Epidermal melanocyte (primary cell): ENCODE measurements around the gene FAM151A.

Experiments
- DNase-seq: peaks from one replicate; pipeline ENCODE4 v3.0.0; 2011; ENCODE audit warnings: low spot score; ENCODE audit not compliant: insufficient read length

Gene FAM151A

DNA sequence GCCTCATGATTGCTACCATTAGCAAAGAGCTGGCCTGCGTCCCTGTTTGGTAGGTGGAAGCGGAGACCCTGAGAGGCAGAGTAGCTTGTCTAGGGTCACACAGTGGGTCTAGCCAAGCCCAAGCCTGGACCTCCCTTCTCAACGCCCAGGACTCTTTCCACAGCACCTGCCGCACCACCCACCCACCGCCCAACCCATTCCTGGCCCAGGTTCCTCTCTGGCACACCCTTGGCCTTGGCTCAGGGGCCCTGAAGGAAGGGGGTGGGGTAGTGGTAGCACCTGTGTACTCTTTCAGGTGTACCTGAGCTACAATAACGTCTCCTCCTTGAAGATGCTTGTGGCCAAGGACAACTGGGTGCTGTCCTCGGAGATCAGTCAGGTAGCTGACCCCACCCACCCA, 19.3 kb downstream of the FAM151A start:
- no peak for DNase-seq

DNA sequence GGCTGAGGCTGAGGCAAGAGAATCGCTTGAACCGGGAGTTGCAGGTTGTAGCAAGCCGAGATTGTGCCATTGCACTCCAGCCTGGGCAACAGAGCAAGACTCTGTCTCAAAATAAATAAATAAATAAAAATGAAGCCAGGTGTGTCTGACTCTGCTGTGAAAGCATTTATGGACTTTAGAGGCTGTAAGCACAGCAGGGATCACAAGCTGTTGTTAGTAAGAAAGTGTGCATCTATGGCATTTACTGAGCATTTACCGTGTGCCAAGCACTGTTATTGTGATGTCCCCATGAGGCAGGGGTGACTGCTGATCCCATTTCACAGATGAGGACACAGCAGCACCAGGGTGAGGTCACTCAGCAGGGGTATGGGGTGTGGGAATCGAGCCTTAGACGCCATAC, 20.1 kb downstream of the FAM151A start:
- no peak for DNase-seq

DNA sequence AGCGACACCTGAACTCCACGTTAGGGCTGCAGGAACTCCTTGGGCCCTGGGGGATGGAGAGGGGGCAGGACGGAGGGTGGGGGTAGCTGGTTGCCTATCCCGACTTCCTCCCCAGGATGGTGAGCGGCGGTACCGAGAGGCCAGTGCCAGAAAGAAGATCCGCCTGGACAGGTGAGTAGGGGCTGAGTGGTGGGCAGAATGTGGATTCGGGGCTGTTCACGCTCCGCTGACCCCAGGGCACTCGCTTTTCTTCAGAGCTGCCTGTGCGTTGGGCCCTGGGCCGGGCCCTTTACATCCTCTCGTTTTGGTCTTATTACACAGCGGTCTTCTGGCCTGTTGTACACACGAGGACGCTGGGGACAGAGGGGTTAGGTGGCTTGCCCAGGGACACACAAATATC, 20.8 kb downstream of the FAM151A start:
- no peak for DNase-seq

DNA sequence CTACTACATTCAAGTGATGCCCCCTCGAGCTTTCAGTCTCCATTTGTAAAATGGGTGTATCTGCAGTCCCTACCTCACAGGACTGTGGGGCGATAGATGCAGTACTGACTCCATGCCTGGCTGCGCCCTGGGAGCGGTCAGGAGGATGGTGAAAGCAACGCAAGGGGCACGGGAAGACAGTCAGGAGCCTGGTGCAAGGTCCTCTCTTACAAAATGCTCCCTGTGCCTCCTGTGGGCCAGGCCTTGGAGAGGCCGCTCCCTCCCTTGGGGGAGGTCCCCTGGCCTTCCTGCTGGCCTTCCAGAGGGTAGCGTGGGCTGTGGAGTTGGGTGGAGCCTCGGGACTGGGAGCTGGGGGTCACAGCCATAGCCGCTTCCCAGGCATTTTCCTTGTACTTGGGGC, 21.6 kb downstream of the FAM151A start:
- no peak for DNase-seq

DNA sequence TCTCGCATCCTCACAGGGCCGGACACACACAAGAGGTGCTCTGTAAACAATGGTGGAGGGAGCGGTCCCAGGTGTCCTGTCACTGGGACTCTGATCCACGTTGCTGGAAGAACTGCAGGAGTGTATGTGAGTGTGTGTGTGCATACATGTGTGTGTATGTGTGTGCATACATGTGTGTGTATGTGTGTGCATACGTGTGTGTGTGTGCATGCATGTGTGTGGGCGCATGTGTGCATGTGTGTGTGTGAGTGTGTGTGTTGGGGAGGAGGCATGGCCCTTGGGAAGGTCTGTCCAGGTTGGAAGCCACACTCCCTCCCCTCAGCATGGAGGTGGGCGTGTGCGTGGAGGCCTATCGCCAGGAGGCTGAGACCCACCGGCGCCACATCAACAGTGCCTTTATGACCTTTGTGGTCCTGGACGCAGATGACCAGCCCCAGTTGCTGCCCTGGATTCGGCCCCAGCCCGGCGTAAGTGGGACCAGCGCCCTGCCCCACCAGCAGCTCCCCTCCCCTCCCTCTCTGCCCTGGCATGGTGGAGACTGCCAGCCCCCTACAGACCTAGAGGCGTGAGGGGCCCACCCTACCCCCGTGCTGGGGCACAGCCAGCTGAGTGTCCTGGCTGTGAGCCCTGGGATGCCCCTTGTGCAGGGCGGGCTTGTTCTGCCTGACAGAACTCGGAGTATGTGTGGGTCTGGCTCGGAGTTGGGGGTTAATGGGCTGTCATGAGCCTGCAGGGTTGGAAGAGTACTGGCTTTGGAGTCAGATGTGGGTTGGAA, 22.2 kb downstream of the FAM151A start:
- no peak for DNase-seq

DNA sequence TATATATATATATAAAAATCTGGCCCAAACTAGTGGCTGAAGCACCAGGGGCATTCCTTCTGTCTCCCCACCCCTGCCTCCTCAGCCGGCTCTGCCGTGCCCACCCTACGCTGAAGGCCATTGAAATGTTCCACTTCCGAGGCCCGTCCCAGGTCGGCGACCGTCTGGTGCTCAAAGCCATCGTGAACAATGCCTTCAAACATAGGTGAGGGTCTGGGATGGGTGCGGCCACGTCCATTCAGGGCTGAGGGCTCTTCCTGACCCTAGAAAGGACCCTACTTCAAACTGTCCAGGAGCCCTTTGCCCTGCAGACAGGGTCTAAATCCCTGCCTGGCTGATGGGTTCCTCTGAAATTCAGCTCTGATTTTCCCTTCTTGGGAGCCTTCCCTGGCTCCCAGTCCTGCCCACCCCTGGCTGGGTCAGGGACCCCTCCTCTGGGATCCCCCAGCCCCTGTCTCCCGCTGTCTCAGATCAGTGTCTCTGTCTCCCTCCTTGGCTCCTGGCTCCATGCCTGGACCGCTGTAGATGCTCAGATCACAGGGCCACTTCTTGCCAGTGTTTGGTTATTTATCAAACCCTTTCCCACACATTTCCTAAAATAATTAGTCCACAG, 24.0 kb downstream of the FAM151A start:
- DNase-seq = no peak

DNA sequence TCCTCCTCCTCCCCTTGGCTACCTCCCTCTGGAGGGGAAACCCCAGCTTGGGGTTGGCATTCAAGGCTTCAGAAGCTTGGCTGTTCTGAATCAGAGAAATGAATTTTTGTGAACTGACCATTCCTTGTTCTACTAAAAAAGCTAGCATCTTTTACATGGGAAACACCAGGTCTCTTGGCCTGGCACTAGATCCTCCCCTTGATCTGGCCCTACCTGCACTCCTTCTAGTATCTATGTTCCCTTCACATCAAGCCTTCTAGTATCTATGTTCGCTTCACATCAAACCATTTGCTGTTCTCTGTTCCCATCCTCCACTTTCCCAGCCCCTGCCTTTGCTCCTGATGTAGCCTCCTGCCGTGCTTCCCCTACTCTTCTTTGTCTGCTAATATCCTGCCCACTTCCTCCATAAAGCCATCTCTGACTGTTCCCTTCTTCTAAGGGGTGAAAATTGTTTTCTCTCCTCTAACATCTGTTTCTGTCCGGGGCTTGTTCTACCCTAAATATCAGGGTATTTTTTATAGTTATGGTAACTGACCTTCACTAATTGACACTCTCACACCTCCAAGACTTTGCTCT, 25.8 kb downstream of the FAM151A start:
- DNase-seq = no peak

DNA sequence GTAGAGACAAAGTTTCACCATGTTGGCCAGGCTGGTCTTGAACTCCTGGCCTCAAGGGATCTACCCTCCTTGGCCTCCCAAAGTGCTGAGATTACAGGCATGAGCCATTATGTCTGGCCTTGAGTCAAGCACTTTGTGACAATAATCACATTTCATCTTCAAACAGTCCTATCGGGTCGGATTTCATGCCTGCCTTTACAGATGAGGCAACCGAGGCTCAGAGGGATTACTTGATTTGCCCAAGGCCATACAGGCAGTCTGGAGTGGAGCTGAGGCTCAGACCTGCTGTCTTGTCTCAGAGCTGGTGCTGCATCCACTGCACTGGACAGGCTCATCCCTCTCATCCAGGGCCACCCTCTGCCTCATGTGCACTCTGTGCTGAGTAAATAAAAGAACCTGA, 26.6 kb downstream of the FAM151A start:
- DNase-seq = no peak

DNA sequence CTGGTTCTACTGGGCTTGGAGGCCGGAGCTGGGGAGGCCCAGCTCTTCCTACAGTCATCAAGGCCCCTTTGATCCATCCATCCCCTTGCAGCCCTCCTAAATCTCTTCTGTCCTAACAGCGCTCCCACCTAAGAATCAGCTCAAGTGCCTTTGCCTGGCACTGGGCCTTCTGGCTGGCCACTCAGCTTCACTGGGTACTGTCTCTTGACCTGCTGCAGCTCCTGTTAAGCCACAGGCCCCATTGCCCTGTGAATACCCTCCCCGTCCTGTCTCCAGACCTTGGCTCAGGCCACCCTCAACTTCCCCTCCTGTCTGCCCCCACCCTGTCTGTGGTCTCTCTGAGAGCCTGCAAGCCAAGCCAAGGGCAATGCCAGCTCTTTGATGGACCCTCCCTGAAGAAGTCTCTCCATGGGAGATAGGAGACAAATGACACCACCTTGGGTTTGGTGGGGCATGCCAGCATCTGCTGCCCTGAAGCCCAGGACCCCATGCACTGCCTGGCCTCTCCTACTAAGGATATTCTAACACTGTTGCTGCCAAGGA, 27.3 kb downstream of the FAM151A start:
- DNase-seq = no peak

DNA sequence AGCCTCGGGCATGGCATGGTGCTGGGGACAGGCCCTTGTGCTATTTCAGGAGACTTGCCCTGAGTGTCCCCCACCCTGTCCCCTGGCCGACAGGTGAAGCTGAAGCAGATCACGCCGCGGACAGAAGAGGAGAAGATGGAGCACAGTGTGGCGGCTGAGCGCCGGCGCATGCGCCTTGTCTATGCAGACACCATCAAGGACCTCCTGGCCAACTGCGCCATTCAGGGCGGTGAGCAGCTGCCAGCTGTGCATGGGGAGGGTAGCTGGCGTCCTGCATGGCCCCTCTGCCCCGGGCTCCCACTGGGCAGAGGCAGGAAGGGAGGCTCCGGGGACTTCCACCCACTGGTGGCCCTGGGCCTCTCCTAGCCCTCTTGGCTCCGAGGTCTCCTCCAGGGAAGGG, 28.9 kb downstream of the FAM151A start:
- no peak for DNase-seq

DNA sequence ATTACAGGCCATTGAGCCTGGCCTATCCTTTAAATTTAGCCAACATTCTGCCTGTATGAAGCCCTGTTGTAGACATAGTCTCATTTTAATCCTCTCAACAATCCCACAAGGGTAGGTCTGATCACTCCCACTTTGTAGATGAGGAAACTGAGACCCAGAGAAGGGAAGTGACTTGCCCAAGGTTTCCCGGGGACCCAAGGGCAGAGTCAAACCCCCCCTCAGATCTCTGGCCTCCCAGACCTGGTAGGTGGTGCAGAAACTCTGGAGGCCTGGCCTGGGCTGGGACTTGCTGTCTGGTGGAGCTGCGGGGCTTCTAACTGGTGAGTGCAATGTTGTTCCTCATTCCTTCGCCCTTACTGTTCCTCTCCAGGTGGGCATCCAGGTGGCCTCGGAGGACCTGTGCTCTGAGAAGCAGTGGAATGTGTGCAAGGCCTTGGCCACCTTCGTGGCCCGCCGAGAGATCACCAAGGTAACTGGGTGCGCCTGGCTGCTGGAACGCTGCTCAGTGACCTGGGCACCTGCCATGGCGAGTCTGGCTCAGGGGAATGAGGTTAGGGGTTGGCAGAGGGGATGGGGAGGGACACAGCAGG, 29.7 kb downstream of the FAM151A start:
- no peak for DNase-seq

DNA sequence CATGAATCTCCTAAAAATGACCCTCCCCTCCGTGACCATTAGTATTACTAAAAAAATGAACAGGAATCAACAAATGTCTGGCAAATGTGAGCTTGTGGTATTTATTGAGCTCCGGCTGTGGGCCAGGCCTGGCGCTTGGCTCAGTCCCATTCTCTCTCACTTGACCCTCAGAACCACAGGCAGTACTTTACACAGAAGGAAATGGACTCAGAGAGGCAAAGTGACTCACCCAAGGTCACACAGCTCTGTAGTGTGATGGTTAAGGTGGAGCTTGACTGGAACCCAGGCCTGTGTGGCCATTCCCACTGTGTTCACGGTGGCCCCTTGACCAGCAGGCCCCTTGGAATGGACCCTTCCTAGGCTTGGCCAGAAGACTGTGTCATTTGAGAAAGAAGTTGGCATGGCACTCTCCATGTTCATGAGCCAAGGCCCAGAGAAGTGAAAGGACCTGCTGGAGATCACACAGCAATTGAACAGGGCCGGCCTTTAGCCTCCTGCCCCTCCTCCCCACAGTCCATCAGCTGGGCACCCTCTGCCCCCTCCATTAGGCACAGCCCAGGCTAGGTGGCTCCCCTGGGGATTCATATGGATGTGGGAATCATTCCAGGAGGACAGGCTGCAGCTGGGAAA, 32.1 kb downstream of the FAM151A start:
- DNase-seq = no peak

DNA sequence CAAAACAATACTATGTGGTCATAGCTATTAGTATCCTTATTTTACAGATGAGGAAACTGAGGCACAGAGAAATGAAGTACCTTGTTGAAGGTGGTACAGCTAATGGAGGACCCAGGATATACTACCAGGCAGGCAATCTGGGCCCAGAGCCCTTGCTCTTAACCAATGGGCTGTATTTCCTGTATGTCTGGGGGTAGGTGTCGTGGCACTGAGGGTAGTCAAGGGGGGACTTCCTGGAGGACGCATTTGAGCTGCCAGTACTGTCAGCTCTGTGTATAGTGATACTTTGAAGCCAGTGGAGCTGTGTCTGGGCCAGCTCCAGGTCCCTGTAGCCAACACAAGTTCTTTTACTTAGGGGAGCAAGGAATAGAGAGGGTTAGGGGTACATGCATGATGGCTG, 34.9 kb downstream of the FAM151A start:
- no peak for DNase-seq

DNA sequence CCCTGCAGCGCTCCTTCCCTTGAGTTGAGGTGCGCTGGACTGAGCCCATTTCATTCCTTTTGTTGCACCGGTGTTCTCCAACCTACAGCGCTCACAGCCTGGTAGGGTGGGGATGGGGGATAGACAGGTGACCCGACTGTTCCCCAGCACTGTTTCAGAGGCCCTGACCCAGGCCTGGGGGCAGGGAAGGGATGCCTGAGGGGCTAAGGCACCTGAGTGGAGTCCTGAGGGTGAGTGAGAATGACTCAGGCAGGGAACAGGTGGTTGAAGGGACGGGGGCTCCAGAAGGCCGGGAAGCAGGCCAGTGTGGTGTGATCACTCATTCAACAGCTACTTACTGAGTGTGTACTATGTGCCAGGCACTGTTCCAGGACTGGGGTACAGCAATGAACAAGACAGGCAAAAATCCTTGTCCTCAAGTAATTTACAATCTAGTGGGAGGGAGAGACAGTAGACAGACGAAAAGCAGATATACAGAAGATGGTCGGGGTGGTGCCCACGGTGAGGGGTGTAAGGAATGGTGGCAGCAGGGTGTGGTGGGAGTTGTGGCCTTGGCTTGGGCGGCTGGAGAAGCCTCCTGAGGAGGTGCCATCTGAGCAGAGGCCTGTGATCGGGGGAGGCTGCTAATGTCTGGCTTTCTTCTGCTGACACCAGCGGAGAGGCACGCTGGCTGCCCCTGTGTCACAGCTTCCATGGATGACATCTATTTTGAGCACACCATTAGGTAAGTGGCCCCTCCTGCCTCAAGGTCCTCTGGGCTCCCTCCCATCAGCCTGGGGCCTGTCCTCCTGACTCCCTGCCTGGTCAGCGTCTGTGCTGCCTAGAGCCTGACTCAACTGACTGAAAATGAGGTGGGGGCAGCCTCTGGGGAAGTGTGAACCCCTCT, 37.9 kb downstream of the FAM151A start:
- DNase-seq = no peak

DNA sequence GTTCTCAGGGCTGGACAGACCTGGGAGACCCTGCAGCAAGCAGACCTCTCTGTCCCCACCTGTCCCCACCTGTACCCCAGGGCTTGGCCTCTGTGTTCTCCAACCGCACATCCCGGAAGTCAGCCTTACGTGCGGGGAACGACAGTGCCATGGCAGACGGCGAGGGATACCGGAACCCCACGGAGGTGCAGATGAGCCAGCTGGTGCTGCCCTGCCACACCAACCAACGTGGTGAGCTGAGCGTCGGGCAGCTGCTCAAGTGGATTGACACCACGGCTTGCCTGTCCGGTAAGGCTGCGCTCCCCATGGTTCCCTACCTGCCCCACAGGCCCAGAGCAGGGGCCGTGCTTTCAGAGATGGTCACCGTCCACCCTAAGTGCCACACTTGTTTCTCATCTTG, 38.8 kb downstream of the FAM151A start:
- no peak for DNase-seq

DNA sequence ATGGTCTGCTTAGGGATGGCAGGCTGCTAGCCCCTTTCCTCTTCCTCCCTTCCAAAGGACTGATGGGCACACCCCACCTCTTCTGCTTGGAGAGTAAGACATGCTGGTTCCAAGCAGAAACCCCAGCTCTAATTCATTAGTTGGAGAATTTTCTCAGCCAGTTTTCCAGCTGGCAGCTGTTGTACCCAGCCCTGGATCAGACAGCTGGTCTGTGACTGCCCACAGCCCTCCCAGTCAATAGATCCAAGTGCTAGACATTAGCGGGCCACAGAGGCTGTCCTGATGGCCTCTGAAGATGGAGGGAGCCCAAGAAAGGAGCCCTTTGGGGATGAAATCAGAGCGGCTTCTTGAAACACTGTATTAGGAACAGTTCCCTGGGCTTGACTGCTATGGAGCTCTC, 39.5 kb downstream of the FAM151A start:
- no peak for DNase-seq

DNA sequence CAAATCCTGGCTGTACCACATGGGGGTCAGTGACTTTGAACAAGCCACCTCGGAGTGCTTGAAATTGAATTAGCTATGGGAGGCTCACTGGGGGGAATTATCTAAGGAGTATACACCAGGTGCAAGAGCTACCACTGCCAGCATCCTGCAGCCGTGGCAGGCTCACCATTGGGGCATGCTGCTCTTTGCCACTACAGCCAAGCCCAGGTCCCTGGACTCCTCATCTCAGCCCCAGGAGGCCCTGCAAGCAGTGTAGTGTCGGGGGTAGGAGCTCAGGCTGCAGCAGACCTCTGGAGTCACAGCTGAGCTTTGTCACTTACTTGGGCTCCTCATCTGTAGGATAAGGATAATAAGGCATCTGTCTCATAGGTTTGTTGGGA, 40.0 kb downstream of the FAM151A start:
- DNase-seq = no peak

DNA sequence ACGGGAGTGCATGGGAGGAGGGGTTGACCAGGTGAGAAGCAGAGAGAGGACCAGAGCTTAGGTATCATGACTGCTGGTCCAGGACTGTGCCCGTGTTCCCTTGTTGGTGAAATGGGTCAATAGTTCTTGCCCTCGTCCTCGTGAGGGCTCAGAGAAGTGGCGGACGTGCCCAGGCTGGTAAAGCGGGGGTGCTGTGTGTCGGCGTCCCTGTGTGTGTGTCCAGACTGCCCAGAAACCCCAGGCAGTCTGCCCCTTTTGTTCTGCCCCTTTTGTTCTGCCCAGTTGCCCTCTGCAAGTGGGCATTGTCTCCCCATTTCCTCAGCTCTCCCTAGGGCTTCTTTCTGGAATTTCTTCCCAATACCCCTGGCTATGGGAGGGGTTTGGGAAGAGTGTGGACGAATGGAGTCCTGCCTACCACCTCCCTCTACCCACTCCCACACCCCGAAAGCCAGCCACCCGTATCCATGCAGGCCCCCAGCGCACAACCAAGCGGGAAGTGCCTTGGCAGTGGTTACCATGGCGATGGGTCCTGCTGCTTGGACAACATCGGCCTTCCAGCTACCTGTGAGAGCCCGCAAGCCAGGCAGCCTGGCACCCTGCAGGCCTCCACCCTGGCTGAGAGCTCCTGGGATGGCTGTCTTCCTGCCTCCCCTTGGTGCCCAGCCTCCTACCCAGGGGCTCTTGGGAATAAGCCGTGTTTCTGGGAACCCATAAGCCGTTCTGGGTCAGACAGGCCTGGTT, 40.6 kb downstream of the FAM151A start:
- no peak for DNase-seq

DNA sequence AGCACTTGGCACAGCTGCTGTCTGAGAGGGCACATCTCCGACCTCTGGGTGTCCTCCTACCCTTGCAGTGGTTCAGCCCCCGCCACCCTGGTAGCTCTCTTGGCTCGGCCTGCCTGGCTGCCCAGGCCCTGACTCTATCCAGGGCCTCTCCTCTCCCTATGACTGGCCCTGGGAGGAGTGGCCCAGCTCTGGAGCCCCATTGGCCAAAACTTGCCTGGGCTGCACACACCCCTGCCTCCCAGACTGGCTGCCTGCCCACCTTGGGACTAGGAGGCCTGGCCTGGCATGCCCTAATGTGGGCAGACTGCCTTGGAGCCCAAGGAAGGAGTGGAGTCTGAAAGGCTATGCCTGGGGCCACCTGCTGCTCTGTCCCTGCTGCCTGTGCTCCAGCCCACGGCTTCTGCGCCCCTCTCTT, 41.7 kb downstream of the FAM151A start:
- DNase-seq = peak; percentile 61

DNA sequence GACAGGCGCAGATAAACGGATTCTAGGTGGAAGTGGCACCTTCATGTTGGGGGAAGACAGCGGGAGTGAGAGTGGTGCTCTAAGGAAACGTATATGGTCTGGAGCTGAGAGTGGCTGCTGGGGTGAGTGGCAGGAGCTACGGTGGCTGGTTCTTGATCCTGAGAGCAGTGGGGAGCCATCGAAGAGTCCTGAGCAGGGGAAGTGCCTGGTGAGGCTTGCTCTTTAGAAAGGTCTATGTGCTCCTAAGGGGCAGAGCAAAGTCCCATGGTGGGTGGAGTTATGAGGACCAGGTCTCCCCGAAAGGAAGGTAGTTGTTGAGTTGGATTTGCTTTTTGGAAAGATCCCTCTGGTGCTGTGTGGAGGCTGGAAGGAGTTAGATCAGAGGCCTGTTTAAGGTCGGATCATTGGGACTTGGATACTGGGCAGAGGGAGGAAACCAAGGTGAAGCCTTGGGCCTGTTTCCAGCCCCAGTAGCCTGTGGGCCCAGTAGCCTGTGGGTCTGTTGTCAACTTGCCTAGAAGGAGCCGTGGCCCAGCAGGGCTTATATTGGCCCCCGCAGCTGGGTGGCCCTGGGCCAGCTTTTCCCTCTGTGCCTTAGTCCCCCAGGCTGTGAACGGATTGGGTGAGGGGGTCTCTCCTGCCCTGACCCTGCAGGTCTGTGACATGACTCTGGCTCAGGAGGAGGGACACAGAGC, 42.3 kb downstream of the FAM151A start:
- no peak for DNase-seq
